Uterus (tissue), 2 donors: Measurements from ENCODE around the gene BAZ1B.

ENCODE experiments used
- POLR2A ChIP-seq, 2 donors: fragments of 450-650 bp; IDR thresholded peaks; one replicate each; pipeline ENCODE4 v1.6.1; 2016; ENCODE audit warnings: antibody characterized with exemption in 2 of 2, mild to moderate bottlenecking in 1 of 2, moderate library complexity in 1 of 2
- TF ChIP-seq, protein P1 (sequence below), 4 experiments: fragments of 200-600 bp in 2 of 4; fragments of 450-650 bp in 2 of 4; sonication (generic) in 2 of 4; IDR thresholded peaks; one replicate each; pipeline ENCODE4 v1.5.1; 2016 to 2019; ENCODE audit warnings: antibody characterized with exemption in 4 of 4, mild to moderate bottlenecking in 2 of 4, moderate library complexity in 1 of 4

GRCh38 chr7:73555411-73555982, 33.4 kb upstream of the BAZ1B start:
- TF ChIP-seq POLR2A (IDR thresholded peaks at IDR 0.05): no peak
- TF ChIP-seq, protein P1, sequence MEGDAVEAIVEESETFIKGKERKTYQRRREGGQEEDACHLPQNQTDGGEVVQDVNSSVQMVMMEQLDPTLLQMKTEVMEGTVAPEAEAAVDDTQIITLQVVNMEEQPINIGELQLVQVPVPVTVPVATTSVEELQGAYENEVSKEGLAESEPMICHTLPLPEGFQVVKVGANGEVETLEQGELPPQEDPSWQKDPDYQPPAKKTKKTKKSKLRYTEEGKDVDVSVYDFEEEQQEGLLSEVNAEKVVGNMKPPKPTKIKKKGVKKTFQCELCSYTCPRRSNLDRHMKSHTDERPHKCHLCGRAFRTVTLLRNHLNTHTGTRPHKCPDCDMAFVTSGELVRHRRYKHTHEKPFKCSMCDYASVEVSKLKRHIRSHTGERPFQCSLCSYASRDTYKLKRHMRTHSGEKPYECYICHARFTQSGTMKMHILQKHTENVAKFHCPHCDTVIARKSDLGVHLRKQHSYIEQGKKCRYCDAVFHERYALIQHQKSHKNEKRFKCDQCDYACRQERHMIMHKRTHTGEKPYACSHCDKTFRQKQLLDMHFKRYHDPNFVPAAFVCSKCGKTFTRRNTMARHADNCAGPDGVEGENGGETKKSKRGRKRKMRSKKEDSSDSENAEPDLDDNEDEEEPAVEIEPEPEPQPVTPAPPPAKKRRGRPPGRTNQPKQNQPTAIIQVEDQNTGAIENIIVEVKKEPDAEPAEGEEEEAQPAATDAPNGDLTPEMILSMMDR (IDR thresholded peaks at IDR 0.05): no peak
